HL-60 (cell line): ENCODE measurements around the gene ZBTB26.

Source experiments
- DNase-seq, 2 experiments: peaks; one replicate each; pipeline ENCODE4 v3.0.0-alpha.2; 2010 to 2020; ENCODE audit warnings: low read depth in 1 of 2, low spot score in 1 of 2
- H3K27ac ChIP-seq: fragments of 250-450 bp; sonication (Bioruptor Pico); replicated peaks from 2 replicates; pipeline ENCODE4 v1.5.1; 2020; ENCODE audit warnings: mild to moderate bottlenecking, moderate library complexity
- H3K27me3 ChIP-seq: fragments of 250-450 bp; sonication (Bioruptor Pico); 2 replicates; pipeline ENCODE4 v1.5.1; 2021; ENCODE audit warnings: mild to moderate bottlenecking, moderate library complexity; ENCODE audit not compliant: insufficient read depth, poor library complexity, severe bottlenecking
- H3K4me3 ChIP-seq: replicated peaks from 2 replicates; pipeline ENCODE4 v1.5.1; 2011; ENCODE audit warnings: mild to moderate bottlenecking, control low read depth, low read length; ENCODE audit not compliant: insufficient read depth
- GABPA ChIP-seq: IDR thresholded peaks from 2 replicates; pipeline ENCODE4 v1.6.1; 2012; ENCODE audit warnings: low read depth
- POLR2AphosphoS5 ChIP-seq: IDR thresholded peaks from 2 replicates; pipeline ENCODE4 v1.6.1; 2012; ENCODE audit warnings: low read depth
- SPI1 ChIP-seq: IDR thresholded peaks from 2 replicates; pipeline ENCODE4 v1.6.1; 2012; ENCODE audit warnings: low read depth, mild to moderate bottlenecking, borderline replicate concordance
- TF ChIP-seq, protein P1 (sequence below): IDR thresholded peaks from one replicate; pipeline ENCODE4 v1.5.1; 2011; ENCODE audit warnings: low read length, control low read depth, inconsistent platforms; ENCODE audit not compliant: insufficient read depth
- TF ChIP-seq, protein P2 (sequence below): IDR thresholded peaks from 2 replicates; pipeline ENCODE4 v1.6.1; 2012; ENCODE audit warnings: low read depth; ENCODE audit not compliant: insufficient replicate concordance

The ZBTB26 gene

DNA sequence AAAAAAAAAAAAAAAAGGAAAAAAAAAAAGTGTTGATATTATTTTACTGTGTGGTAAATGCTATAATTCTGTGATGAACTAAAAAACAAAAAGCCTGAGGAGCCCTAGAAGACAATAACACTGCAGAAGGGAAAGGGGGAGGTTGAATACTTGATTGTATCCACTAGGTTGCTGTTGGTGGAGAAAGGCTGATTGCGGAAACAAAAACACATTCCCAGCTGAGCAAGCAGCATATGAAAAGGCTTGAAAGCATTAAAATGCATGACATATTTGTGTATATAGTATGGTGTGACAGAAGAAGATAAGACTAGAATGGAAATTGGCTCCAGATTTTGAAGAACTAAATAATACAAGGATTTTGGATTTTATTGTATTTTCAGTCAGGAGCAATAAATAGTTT lies 18.4 kb upstream of the ZBTB26 start:
- H3K27me3 ChIP-seq = no peaks in the 10 kb centered on the region
- DNase-seq = no peak
- H3K27ac ChIP-seq = no peak overlapping the region
- TF ChIP-seq, protein P1, sequence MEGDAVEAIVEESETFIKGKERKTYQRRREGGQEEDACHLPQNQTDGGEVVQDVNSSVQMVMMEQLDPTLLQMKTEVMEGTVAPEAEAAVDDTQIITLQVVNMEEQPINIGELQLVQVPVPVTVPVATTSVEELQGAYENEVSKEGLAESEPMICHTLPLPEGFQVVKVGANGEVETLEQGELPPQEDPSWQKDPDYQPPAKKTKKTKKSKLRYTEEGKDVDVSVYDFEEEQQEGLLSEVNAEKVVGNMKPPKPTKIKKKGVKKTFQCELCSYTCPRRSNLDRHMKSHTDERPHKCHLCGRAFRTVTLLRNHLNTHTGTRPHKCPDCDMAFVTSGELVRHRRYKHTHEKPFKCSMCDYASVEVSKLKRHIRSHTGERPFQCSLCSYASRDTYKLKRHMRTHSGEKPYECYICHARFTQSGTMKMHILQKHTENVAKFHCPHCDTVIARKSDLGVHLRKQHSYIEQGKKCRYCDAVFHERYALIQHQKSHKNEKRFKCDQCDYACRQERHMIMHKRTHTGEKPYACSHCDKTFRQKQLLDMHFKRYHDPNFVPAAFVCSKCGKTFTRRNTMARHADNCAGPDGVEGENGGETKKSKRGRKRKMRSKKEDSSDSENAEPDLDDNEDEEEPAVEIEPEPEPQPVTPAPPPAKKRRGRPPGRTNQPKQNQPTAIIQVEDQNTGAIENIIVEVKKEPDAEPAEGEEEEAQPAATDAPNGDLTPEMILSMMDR = no peak
- no peak for TF ChIP-seq GABPA
- TF ChIP-seq, protein P2, sequence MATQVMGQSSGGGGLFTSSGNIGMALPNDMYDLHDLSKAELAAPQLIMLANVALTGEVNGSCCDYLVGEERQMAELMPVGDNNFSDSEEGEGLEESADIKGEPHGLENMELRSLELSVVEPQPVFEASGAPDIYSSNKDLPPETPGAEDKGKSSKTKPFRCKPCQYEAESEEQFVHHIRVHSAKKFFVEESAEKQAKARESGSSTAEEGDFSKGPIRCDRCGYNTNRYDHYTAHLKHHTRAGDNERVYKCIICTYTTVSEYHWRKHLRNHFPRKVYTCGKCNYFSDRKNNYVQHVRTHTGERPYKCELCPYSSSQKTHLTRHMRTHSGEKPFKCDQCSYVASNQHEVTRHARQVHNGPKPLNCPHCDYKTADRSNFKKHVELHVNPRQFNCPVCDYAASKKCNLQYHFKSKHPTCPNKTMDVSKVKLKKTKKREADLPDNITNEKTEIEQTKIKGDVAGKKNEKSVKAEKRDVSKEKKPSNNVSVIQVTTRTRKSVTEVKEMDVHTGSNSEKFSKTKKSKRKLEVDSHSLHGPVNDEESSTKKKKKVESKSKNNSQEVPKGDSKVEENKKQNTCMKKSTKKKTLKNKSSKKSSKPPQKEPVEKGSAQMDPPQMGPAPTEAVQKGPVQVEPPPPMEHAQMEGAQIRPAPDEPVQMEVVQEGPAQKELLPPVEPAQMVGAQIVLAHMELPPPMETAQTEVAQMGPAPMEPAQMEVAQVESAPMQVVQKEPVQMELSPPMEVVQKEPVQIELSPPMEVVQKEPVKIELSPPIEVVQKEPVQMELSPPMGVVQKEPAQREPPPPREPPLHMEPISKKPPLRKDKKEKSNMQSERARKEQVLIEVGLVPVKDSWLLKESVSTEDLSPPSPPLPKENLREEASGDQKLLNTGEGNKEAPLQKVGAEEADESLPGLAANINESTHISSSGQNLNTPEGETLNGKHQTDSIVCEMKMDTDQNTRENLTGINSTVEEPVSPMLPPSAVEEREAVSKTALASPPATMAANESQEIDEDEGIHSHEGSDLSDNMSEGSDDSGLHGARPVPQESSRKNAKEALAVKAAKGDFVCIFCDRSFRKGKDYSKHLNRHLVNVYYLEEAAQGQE = no peak
- H3K4me3 ChIP-seq = no peak overlapping the region

DNA sequence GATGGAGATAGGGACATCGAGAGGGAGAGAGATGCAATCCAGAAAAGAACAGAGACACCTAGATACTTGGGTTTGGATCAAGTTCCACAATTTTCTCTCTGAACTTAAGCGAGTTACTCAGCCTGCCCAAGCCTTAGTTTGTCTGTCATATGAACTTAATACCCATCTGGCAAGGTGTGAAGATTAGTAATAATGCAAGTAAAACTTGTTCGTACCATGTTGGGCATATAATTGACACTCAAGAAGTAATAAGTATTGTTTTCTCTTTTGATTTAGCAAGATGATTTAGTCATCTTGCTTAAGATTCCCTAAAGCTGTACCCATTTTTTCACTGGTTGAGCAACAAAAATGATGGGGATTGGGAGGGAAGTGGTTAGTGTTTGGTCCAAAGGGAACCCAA lies 17.0 kb upstream of the ZBTB26 start:
- no peak for DNase-seq
- no peak overlapping the region for H3K27ac ChIP-seq
- TF ChIP-seq GABPA (no peak), SPI1 (no peak), POLR2AphosphoS5 (no peak)
- TF ChIP-seq, protein P1 = no peak
- TF ChIP-seq, protein P2 = no peak
- no peaks in the 10 kb centered on the region for H3K27me3 ChIP-seq
- H3K4me3 ChIP-seq = no peak overlapping the region

DNA sequence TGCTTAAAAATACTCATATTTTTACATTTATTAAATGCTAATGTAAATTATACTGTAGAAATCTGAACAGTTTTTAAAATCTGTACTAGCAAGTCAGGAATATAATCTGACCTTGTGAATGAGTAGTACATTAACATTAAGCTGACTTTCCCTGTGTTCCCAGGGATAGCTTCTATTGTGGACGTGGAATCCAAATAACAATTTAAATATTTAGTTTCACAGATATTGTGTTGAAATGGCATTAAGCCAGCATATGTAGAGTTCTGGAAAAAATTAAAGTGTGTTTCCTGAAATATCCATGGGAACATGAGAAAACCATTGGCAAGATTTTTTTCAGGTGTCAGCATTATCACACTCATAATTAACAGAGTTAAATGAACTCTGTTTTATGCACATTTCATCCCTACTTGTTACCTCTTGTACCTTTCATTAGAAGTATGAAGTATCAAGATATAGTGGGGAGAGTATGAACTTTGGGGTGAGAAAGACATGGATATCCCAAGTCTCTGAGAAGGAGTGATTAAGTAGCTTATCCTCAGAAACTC lies 15.2 kb upstream of the ZBTB26 start:
- DNase-seq = no peak
- H3K27ac ChIP-seq = no peak overlapping the region
- H3K4me3 ChIP-seq = no peak overlapping the region
- H3K27me3 ChIP-seq = no peaks in the 10 kb centered on the region
- no peak for TF ChIP-seq POLR2AphosphoS5
- no peak for TF ChIP-seq GABPA
- no peak for TF ChIP-seq SPI1
- TF ChIP-seq, protein P1 = no peak
- TF ChIP-seq, protein P2 = no peak
